AG09319 (cell line): ENCODE measurements around the gene ODAD2.
"Not testable (repeated sequence)": the region's sequence is repeated elsewhere in the genome, so short reads cannot be mapped to it uniquely, and the experiment has no call there.

Source experiments
- DNase-seq: peaks from one replicate; pipeline ENCODE4 v3.0.0-alpha.2; 2010; ENCODE audit warnings: low read depth; ENCODE audit errors: extremely low read depth
- TF ChIP-seq, protein P1 (sequence below): IDR thresholded peaks from 2 replicates; pipeline ENCODE4 v1.5.1; 2011; ENCODE audit warnings: low read depth, mild to moderate bottlenecking, inconsistent platforms, low read length, moderate library complexity

ODAD2 gene

DNA sequence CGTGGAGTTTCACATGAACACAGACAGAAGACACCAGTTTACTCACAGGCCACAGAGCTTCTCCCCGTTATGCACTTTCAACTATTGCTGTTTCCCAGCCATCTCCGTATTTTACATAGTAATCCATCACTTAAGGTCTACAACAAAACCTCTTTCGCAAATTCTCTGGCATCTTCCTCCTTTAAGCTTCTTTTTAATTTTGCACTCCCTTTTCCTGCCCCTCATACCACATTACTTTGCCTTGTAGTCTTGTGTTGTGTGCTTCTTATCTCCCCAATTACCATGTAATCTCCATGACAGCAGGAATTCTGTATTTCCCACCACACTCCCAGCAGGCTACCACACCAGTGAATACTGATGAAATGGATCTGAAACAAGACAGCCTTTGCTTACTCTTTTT lies 87.3 kb downstream of the ODAD2 start:
- TF ChIP-seq, protein P1, sequence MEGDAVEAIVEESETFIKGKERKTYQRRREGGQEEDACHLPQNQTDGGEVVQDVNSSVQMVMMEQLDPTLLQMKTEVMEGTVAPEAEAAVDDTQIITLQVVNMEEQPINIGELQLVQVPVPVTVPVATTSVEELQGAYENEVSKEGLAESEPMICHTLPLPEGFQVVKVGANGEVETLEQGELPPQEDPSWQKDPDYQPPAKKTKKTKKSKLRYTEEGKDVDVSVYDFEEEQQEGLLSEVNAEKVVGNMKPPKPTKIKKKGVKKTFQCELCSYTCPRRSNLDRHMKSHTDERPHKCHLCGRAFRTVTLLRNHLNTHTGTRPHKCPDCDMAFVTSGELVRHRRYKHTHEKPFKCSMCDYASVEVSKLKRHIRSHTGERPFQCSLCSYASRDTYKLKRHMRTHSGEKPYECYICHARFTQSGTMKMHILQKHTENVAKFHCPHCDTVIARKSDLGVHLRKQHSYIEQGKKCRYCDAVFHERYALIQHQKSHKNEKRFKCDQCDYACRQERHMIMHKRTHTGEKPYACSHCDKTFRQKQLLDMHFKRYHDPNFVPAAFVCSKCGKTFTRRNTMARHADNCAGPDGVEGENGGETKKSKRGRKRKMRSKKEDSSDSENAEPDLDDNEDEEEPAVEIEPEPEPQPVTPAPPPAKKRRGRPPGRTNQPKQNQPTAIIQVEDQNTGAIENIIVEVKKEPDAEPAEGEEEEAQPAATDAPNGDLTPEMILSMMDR = no peak
- DNase-seq = no peak

DNA sequence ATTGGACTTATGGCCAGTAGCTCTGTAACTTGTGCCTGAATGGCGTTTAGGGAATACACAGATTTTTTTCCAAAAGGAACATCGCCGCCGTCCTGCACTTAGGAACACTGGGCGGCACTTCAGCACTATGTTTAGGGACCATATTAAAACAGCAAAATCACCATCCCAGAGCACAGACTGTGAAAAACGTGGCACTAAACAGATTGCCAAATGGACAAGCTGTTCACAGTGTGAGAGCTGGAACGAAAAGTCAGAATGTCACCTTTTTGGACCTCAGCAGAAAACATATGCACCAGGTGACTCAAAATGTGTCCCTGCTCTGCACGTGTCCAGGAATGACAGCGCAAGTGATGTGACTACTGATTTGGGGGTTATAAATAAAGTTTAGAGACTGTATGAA lies 87.9 kb downstream of the ODAD2 start:
- no peak for DNase-seq
- TF ChIP-seq, protein P1 = no peak

DNA sequence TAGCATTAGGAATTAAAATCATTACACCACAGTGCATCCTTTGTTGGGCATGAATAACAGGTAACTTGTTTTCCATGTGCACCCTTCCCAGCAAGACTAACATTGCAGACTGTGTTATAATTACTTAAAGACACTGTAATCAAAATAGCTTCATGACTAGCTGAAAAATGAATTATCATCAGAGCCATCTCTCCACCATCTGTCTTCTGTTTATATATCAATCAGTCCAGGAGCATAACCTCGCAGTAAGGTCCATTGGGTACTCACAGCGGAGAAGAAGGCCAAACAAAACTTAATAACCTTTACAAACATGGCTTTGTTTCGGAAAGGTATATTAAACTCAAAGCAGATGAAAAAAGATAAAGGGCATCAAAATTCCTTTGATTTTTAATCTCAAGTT lies 90.6 kb downstream of the ODAD2 start:
- no peak for DNase-seq
- TF ChIP-seq, protein P1 = no peak

DNA sequence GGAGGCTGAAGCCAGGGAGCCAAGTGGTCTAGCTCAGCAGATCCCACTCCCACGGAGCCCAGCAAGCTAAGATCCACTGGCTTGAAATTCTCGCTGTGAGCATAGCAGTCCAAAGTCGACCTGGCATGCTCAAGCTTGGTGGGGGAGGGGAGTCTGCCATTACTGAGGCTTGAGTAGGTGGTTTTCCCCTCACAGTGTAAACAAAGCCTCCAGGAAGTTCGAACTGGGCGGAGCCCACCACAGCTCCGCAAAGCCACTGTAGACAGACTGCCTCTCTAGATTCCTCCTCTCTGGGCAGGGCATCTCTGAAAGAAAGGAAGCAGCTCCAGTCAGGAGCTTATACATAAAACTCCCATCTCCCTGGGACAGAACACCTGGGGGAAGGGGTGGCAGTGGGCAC lies 99.4 kb downstream of the ODAD2 start:
- not testable (repeated sequence) for DNase-seq

DNA sequence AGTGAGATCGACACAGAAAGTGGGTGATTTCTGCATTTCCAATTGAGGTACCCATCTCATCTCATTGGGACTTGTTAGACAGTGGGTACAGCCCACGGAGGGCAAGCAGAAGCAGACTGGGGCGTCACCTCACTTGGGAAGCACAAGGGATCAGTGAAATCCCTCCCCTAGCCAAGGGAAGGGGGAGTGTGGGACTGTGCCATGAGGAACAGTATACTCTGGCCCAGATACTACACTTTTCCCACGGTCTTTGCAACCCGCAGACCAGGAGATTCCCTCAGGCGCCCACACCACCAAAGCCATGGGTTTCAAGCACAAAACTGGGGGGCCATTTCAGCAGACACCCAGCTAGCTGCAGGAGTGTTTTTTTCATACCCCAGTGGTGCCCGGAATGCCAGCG lies 99.8 kb downstream of the ODAD2 start:
- TF ChIP-seq, protein P1 = no peak
- DNase-seq = no peak

DNA sequence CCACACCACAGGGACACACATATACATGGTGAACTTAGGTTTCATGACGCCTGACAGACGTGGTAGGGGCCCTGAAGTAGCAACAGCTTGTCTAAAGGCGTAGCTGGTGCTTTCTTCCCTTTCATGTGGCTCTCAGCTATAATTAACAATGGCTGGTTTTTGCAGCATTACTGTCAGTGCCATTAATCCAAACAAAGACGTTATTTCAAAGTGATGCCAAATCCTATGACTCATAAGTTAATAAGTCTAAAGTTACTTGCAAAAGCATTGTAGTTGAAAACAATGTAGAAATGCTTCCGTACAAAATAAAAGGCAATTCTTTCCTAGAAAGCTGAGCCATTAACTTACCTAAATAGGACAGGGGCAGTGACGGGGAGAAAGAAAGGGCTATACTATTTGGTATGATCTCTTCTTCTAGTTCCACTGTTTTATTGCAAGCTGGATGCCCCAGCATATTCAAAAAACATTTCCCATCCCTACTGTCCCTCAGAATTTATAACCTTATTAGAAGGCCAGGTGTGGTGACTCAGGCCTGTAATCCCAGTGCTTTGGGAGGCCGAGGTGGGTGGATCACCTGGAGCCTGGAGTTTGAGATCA lies 105.4 kb downstream of the ODAD2 start:
- peak; percentile 20 for DNase-seq
- TF ChIP-seq, protein P1 = no peak

DNA sequence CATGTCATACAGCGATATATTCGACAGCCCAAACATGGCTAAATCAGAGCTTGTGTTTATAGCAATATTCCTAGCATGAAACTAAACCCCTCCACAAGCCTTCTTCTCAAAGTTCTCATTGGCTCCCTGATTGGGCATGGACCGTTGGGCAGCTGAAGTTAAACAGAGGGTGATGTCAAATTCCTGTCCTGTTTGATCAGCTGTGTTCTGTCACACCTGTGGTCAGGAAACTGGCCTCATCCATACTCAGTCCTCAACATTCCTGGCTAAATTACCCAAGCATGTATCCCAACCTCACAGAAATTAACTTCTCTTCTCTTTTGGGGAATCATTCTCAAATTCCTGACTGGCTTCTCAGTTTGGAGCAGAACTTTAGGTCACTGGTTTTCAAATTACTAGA lies 107.9 kb downstream of the ODAD2 start:
- no peak for DNase-seq
- TF ChIP-seq, protein P1 = no peak

DNA sequence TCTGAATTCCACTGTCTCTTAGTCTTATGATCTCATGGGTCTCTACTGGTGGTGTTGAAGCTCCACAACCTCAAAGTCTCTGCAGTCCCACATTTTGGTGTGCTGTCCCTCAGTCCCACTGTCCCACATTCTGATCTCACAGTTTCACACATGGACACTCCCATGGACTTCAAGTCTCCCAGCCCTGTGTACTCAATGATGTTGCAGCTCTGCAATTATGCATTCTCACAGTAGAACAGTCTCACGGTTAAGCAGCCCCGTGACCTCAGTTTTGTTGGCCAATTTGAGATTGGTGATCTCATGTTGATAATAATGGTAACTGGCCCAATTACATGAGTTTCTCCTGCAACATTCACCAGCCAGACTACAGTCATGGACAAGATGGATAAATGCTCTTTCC lies 109.4 kb downstream of the ODAD2 start:
- TF ChIP-seq, protein P1 = no peak
- no peak for DNase-seq
